Endothelial cell of umbilical vein (primary cell): ENCODE results near the gene CUL5. TPM values are rescaled to one million over a fixed set of nuclear protein-coding genes. Genes with fewer than 3 reads are reported as not detected.

ENCODE experiments used
- BruUV-seq: library from RNA; stranded (reverse); fragments of 400-500 nt; replicated peaks from 2 replicates; lab custom pipeline; 2021; lab: Mats Ljungman, UMichigan
- CTCF ChIA-PET: fragments of 300-600, 350-600 bp; sonication (Branson Sonifier 250); formaldehyde crosslinking; loops from one replicate; lab custom pipeline; 2021; ENCODE audit warnings: antibody characterized with exemption, inconsistent platforms; lab: Charles Lee
- POLR2A ChIA-PET: fragments of 300-600, 350-600 bp; sonication (Branson Sonifier 250); formaldehyde crosslinking; loops from one replicate; lab custom pipeline; 2021; ENCODE audit warnings: antibody characterized with exemption, inconsistent platforms; lab: Charles Lee
- DNase-seq: peaks from one replicate; pipeline ENCODE4 v3.0.0-alpha.2; 2011; ENCODE audit warnings: low read depth, low spot score
- FAIRE-seq: peaks from 2 replicates; lab custom pipeline; 2011; peaks lifted over from hg19 to GRCh38; lab: Jason Lieb, UNC
- H2AFZ ChIP-seq: 2 replicates; pipeline ENCODE4 v1.6.0; 2012; ENCODE audit warnings: low read depth, low read length, control low read depth, inconsistent platforms
- H3K27ac ChIP-seq: 2 replicates; pipeline ENCODE4 v1.5.1; 2011; ENCODE audit warnings: low read depth, mild to moderate bottlenecking, control low read depth, low read length, moderate library complexity; ENCODE audit not compliant: insufficient read depth
- H3K27me3 ChIP-seq, 2 experiments: 2 replicates each; pipeline versions ENCODE4 v1.6.0 to v1.6.1; 2011; ENCODE audit warnings: low read length in 2 of 2, mixed read lengths in 1 of 2; ENCODE audit not compliant: control insufficient read depth in 2 of 2, insufficient read depth in 2 of 2
- H3K36me3 ChIP-seq, 2 experiments: 2 replicates in 1 of 2; 3 replicates in 1 of 2; pipeline ENCODE4 v1.5.1; 2011; ENCODE audit warnings: low read length in 2 of 2, mild to moderate bottlenecking in 1 of 2, moderate library complexity in 1 of 2; ENCODE audit not compliant: control insufficient read depth in 2 of 2, insufficient read depth in 2 of 2; ENCODE audit errors: extremely low read depth in 1 of 2
- H3K4me1 ChIP-seq: 3 replicates; pipeline ENCODE4 v1.5.1; 2011; ENCODE audit warnings: mild to moderate bottlenecking, low read length; ENCODE audit not compliant: control insufficient read depth, insufficient read depth; ENCODE audit errors: extremely low read depth
- H3K4me2 ChIP-seq: 2 replicates; pipeline ENCODE4 v1.6.1; 2011; ENCODE audit warnings: low read length, control low read depth, mixed read lengths; ENCODE audit not compliant: insufficient read depth
- H3K4me3 ChIP-seq, 3 experiments: fragments of 200-600 bp in 1 of 3; sonication (generic), shearing (Covaris generic) in 1 of 3; replicated peaks in 1 of 3; 2 replicates each; pipeline ENCODE4 v1.5.1; 2011 to 2016; ENCODE audit warnings: control low read depth in 3 of 3, low read length in 3 of 3, mild to moderate bottlenecking in 2 of 3, inconsistent platforms in 1 of 3, low read depth in 1 of 3, moderate library complexity in 1 of 3; ENCODE audit not compliant: insufficient read depth in 1 of 3
- H3K79me2 ChIP-seq: 2 replicates; pipeline ENCODE4 v1.6.0; 2012; ENCODE audit warnings: low read length, inconsistent platforms; ENCODE audit not compliant: control insufficient read depth, insufficient read depth
- H3K9ac ChIP-seq: replicated peaks from 2 replicates; pipeline ENCODE3; 2011; ENCODE audit warnings: low read length, control low read depth; ENCODE audit not compliant: insufficient read depth; ENCODE audit errors: extremely low read depth
- H3K9me1 ChIP-seq: replicated peaks from 3 replicates; pipeline ENCODE4 v1.6.0; 2011; ENCODE audit warnings: mild to moderate bottlenecking, low read length; ENCODE audit not compliant: control insufficient read depth, insufficient read depth; ENCODE audit errors: extremely low read depth
- H3K9me3 ChIP-seq: replicated peaks from 2 replicates; pipeline ENCODE4 v1.5.1; 2012; ENCODE audit warnings: low read length, inconsistent platforms; ENCODE audit not compliant: control insufficient read depth, insufficient read depth
- H4K20me1 ChIP-seq: replicated peaks from 2 replicates; pipeline ENCODE3; 2011; ENCODE audit warnings: mild to moderate bottlenecking, low read length; ENCODE audit not compliant: control insufficient read depth, insufficient read depth; ENCODE audit errors: extremely low read depth
- EZH2 ChIP-seq: IDR thresholded peaks from 2 replicates; pipeline ENCODE4 v1.6.1; 2012; ENCODE audit warnings: borderline replicate concordance, low read depth, mild to moderate bottlenecking, moderate library complexity, low read length, inconsistent platforms; ENCODE audit not compliant: severe bottlenecking
- FOS ChIP-seq: IDR thresholded peaks from 2 replicates; pipeline ENCODE4 v1.6.1; 2011; ENCODE audit warnings: mild to moderate bottlenecking, low read length, moderate library complexity, borderline replicate concordance; ENCODE audit not compliant: insufficient read depth
- GATA2 ChIP-seq: IDR thresholded peaks from 2 replicates; pipeline ENCODE4 v1.7.0; 2011; ENCODE audit warnings: low read depth, mild to moderate bottlenecking, moderate library complexity, mixed read lengths, low read length; ENCODE audit not compliant: insufficient read length, insufficient read depth
- JUN ChIP-seq: IDR thresholded peaks from 2 replicates; pipeline ENCODE4 v1.6.1; 2011; ENCODE audit warnings: borderline replicate concordance, low read depth; ENCODE audit not compliant: insufficient read length, insufficient read depth
- MYC ChIP-seq: IDR thresholded peaks from one replicate; pipeline ENCODE4 v1.6.1; 2011; ENCODE audit warnings: mild to moderate bottlenecking, low read depth, low read length
- POLR2A ChIP-seq: IDR thresholded peaks from 2 replicates; pipeline ENCODE4 v1.6.1; 2012; ENCODE audit warnings: low read depth, mild to moderate bottlenecking, control low read depth, low read length
- POLR2AphosphoS5 ChIP-seq: IDR thresholded peaks from 2 replicates; pipeline ENCODE4 v1.6.1; 2012; ENCODE audit warnings: low read depth, mild to moderate bottlenecking, control low read depth, low read length, moderate library complexity; ENCODE audit not compliant: insufficient read depth
- dilution Hi-C: fragments of 300-500 bp; cut with MboI; formaldehyde crosslinking; loops from one replicate; pipeline ENCODE4 v1.15.0; 2019; ENCODE audit warnings: low sequenced_read_pairs; ENCODE audit not compliant: extremely low pct_ligation_motif_present
- intact Hi-C: fragments of 100-400 bp; cut with micrococcal nuclease; formaldehyde crosslinking; loops from one replicate; pipeline ENCODE4 v1.10.0; 2022
- polyA plus RNA-seq, 4 experiments: library from polyadenylated mRNA; depleted of rRNA in 3 of 4; stranded (reverse) in 3 of 4; unstranded in 1 of 4; fragments of >200 nt; gene quantifications; 2 replicates each; pipeline versions ENCODE4 v1.2.1 to v1.2.3, GENCODE V29; 2011 to 2012; ENCODE audit warnings: missing spikeins in 1 of 4
- total RNA-seq: library from RNA; stranded (reverse); gene quantifications from 2 replicates; pipeline ENCODE4 v1.2.3, GENCODE V29; 2021
- TF ChIP-seq, protein P1 (sequence below): IDR thresholded peaks from 2 replicates; pipeline ENCODE4 v1.6.1; 2011; ENCODE audit not compliant: insufficient read depth, insufficient read length
- TF ChIP-seq, protein P2 (sequence below), 2 donors: IDR thresholded peaks; 1 replicate in 1 of 2; 2 replicates in 1 of 2; pipeline ENCODE4 v1.5.1; 2011; ENCODE audit warnings: low read length in 2 of 2, mild to moderate bottlenecking in 2 of 2, moderate library complexity in 2 of 2, control low read depth in 1 of 2, inconsistent platforms in 1 of 2, low read depth in 1 of 2; ENCODE audit not compliant: insufficient read depth in 1 of 2; ENCODE audit errors: extremely low read depth in 1 of 2

CUL5 gene
- total and polyA plus RNA-seq, 2 donors (not counting 3 experiments of a cell fraction or from before 2014, with no cell fraction given) = 9.9 to 36.6 TPM

- DNase-seq (no peak), FAIRE-seq (no peak)
- CTCF ChIA-PET = interaction anchor here (1.0 to 1.3 kb wide), 2 partner anchors 23 to 29 kb away, joined by 3 to 4 read pairs; partner anchors contain the start of gene CUL5
- no peak overlapping the region for H3K4me2 ChIP-seq
- H4K20me1 ChIP-seq = peaks cover 3% of the 10 kb centered on the region
- no peak overlapping the region for H3K4me3 ChIP-seq
- TF ChIP-seq JUN (no peak), POLR2A (no peak), FOS (no peak), POLR2AphosphoS5 (no peak), GATA2 (no peak), EZH2 (no peak), MYC (no peak)
- TF ChIP-seq, protein P1, sequence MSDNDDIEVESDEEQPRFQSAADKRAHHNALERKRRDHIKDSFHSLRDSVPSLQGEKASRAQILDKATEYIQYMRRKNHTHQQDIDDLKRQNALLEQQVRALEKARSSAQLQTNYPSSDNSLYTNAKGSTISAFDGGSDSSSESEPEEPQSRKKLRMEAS = no peak
- TF ChIP-seq, protein P2, sequence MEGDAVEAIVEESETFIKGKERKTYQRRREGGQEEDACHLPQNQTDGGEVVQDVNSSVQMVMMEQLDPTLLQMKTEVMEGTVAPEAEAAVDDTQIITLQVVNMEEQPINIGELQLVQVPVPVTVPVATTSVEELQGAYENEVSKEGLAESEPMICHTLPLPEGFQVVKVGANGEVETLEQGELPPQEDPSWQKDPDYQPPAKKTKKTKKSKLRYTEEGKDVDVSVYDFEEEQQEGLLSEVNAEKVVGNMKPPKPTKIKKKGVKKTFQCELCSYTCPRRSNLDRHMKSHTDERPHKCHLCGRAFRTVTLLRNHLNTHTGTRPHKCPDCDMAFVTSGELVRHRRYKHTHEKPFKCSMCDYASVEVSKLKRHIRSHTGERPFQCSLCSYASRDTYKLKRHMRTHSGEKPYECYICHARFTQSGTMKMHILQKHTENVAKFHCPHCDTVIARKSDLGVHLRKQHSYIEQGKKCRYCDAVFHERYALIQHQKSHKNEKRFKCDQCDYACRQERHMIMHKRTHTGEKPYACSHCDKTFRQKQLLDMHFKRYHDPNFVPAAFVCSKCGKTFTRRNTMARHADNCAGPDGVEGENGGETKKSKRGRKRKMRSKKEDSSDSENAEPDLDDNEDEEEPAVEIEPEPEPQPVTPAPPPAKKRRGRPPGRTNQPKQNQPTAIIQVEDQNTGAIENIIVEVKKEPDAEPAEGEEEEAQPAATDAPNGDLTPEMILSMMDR (IDR thresholded peaks at IDR 0.05; ENCODE audit: extremely low read depth in 1 of 2, insufficient read depth in 1 of 2, low read depth in 1 of 2, low read length in 2 of 2) = no peak
- no peaks in the 10 kb centered on the region for H3K4me1 ChIP-seq
- no TSS peak for BruUV-seq
- POLR2A ChIA-PET = no interaction called here
- H3K27ac ChIP-seq = no peak overlapping the region
- no peaks in the 10 kb centered on the region for H3K27me3 ChIP-seq
- H3K9me1 ChIP-seq = no peaks in the 10 kb centered on the region
- no peak overlapping the region for H3K9ac ChIP-seq
- intact Hi-C loops = no loop called here
- H3K79me2 ChIP-seq = peaks cover 23% of the 10 kb centered on the region
- H2AFZ ChIP-seq = no peak overlapping the region
- dilution Hi-C loops = no loop called here
- H3K36me3 ChIP-seq = peaks cover 2 to 6% of the 10 kb centered on the region in 2 experiments
- H3K9me3 ChIP-seq = no peaks in the 10 kb centered on the region
Measured at GRCh38 chr11:108037636-108038035, 28.9 kb downstream of the CUL5 start.
